GM19328 (cell line): ENCODE results near the gene PTPRG.
"Not testable (repeated sequence)": the region's sequence is repeated elsewhere in the genome, so short reads cannot be mapped to it uniquely, and the experiment has no call there.

Experiments used
- ATAC-seq: cut with Tn5 transposase; IDR thresholded peaks from one replicate; pipeline ENCODE4 v1.9.1; 2021; ENCODE audit warnings: mild to moderate bottlenecking, moderate library complexity; ENCODE audit not compliant: unreplicated experiment

The PTPRG gene

DNA sequence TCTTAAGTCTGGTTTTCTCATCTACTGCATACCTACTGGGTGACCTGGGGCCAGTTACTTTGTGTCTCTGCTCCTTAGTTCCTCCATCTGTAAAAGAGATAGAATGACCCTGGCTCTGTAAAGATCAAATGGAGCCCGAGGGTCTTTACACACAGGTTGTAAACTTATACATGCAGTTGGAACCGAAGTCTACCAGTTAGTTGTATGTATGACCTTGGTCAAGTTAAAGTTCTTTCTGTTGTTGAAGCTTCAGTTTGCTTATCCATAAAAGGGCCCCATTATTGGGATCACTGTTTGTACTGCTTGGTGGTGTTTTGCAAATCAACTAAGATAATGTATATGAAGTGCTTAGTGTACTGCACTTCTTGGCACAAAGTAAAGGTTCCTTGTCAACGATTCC is 186.9 kb downstream of the PTPRG start:
- no peak for ATAC-seq

DNA sequence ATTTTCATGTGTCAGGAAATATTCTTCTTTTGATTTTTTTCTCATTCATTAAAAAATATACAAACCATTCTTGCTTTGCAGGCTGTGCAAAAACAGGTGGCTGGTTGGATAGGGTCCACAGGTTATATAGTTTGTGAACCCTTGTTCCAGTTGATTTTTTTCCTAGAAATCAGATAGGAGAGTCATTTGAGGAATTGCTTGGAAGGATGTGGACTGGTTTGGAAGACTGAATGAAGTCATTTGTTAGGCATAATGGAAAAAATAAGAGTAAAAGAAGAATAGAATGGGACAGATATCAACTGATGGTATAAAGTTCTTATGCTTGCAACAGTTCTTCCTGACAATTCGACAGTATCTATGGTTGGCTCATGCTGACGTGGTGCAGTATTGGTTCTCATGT is 189.4 kb downstream of the PTPRG start:
- ATAC-seq = no peak

DNA sequence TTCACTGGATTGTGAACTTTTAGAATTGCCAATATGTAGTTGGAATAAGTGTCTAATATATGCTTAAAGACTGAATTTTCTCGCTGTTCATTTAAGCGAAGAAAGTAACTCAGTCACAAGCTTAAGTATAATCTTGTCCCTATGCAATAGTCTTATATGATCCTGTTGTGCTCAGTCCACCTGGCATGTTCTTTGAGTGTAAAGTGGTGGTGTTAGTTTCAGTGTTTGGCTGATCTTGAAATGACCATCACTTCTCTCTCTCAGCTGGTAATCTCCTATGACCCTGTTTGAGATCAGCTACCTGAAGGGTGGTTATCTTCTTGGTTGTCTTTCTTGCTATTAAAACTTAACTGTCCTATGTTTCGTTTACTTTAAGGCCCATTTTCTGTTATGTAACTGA is 197.5 kb downstream of the PTPRG start:
- ATAC-seq = no peak

DNA sequence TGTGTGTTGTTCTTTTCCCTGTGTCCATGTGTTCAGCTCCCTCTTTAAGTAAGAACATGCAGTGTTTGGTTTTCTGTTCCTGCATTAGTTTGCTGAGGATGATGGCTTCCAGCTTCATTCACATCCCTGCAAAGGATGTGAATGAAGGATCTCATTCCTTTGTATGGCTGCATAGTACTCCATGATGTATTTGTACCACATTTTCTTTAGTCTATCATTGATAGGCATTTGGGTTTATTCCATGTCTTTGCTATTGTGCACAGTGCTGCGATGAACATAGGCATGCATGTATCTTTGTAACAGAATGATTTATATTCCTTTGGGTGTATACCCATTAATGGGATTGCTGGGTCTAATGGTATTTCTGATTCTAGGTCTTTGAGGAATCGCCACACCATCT is 199.4 kb downstream of the PTPRG start:
- ATAC-seq = not testable (repeated sequence)

DNA sequence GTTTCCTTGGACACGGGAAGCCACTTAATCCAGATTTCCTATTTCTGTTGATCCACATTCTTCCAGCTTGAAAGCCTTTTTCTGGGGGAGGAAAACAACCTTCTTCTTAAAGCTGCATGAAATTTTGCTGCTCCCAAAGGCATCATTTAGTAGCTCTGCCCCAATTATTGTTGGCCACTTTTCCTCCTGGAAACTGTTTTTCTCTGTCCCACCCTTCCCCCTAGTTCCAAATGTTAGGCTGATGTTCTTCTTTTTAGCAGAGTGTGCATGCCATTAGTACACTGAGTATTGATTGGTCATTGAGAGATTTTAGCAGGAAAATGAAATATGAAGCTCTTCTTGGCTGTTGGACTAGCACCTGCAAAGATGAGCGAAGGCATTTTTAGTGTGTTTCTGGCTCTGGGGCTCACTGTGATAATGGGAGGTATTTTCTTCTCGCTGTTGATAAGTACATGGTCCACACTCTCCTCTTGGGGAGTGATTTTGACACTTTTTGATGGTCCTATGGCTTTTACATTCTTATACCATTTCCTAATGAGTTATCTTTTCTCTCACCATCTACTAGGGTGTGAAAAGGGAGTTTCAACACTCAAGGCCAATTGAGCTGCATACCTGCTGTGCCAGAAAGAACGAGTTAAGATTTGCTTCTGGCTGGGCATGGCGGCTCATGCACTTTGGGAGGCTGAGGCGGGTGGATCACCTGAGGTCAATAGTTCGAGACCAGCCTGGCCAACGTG is 200.5 kb downstream of the PTPRG start:
- ATAC-seq = no peak

DNA sequence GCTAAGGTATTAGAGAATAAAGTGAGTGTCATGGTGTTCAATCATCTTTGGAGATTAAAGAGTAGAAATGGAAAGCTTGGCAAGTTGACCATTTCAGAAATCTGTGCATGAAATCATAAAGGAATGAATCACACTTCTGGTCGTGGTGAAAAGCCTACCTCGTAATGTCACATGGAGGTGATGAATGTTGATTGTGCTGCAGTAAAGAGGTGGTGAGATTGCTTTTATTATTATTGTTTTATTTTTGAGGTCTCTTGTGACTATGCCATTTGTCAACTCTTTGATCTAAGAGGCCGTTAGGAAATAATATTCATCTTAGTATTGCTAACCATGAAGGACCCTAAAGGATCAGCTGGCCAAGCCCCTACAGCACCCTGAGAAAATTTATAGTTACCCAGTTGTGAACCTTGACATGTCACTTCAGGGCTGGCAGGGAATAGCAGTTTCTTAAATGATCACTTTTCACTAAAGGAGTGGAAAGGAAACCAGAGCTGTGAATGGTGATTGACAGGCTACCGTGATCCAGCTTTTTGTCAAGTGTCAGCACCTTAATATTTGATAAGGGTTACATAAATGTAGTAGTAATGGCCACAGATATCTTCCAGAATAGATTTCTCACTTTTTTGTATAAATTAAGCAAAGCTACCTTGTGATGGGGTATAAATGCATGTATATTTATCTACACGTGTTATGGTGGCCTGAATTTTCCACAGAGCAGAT is 203.9 kb downstream of the PTPRG start:
- ATAC-seq = no peak

DNA sequence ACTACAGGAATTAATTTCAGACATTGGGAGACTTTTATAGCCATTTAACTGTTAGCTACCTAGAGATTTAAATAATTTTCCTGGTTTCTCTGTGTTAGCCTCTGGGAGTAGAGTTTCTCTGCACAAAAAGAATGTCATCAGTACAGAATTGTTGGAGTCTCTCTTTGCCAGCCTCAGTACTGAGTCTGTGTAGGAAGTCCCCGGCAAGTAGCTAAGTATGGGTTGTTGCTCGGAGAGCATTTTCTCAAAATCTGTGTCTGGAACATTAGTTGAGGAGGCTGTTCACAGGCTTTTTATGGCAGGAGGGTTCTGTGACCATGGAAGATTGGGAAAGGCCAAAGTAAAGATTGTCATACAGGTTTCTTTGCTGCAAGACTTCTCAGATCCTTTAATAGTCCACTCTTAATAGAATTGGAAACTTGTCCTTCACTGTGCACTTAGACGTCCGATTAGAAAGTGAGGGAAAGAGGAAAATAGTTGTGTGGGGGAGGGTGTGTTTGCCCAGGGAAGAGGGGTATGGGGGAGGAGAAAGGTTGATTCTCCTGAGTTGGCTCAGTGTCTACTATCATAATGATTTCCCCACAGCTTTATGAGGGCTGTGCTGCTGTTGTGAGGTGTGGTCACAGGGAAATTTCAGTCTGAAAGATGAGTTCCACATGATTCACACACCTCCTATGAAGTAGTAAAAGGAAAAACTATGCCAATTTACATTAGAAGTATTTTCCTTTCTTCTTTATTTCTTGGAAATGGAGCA is 207.1 kb downstream of the PTPRG start:
- no peak for ATAC-seq

DNA sequence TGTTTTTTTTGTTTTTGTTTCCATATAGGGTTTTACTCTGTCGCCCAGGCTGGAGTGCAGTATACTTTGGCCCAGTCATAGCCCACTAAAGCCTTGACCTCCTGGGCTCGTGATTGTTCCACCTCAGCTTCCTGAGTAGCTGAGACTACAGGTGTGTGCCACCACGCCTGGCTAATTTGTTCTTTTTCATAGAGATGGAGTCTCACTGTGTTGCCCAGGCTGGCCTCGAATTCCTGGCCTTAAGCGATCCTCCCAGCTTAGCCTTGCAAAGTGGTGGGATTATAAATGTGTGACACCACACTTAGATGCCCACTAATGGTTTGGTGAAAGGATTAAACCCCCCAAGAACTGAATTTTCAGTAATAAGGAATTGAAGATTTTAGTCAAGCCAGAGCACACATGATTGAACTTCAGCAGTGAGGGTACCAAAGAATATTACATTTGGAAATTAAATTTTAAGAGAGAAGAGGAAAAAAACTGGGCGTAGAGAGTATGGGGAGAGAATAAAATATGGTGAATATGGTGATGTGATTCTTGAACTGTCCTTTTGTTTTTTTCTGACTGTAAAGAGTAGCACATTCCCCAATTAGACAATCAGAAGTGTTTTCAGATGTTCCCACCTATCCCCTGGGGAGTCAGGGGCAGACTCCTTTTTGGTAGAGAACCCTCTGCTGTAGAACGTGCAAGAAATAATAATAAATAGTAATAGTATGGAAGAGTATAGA is 208.1 kb downstream of the PTPRG start:
- no peak for ATAC-seq

DNA sequence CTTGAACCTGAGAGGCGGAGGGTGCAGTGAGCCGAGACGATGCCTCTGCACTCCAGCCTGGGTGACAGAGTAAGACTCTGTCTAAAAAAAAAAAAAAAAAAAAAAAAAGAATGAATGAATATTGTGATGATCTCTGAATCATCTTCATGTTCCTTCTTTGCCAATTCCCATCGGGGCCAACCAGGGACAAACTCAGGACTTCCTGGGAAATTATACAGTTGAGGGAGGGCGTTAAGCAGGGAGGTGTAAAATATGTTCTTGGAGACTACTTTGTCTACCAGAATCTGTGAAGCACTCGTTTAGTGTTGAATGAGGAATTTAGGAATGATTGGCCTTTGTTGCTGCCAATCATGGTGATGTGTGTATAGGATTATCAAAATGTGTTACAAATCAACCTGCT is 210.6 kb downstream of the PTPRG start:
- ATAC-seq = no peak

DNA sequence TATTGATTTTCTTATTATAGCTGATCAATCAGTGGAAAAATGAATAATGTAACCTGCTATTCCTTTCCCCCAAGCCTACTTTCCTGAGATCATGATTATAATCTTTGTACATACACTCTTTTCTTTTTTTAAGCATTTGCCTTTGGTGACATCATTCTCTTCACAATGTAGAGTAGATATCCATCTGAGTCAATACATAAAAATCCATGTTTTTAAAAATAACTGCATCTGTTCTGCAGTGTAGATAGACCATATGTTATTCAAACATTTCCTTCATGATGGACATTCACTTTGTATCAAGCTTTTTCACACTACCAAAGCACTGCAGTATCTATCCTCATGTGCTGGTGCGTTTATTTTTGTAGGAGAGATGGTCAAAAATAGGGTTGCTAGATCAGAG is 211.1 kb downstream of the PTPRG start:
- no peak for ATAC-seq

DNA sequence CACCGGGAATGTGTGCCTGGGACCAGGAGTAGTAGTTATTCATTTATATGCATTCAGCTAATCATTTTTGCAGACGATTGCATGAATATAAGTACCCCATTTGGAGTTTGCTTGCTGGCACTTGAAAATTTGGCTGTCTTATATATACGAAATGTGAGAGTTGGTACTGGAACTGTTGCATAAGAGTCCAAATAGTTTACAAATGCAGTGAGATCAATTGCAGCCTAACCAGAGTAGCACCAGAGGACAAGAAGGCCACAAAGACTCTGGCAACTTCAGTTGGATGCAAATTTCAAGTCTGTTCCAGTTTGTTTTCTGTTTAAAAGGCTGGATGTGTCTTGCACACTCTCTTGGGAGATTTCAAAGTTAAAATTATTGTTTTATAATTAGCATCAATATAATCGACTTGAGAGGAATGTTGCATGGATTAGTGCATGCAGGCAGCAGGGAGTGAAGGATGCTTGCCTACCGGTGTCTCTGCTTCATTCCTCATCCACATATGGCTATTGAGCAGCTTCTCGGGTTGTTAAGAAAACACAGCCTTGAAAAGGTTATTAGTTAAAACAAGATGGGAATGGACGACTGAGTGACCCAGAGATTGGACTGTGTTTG is 213.0 kb downstream of the PTPRG start:
- ATAC-seq = no peak

DNA sequence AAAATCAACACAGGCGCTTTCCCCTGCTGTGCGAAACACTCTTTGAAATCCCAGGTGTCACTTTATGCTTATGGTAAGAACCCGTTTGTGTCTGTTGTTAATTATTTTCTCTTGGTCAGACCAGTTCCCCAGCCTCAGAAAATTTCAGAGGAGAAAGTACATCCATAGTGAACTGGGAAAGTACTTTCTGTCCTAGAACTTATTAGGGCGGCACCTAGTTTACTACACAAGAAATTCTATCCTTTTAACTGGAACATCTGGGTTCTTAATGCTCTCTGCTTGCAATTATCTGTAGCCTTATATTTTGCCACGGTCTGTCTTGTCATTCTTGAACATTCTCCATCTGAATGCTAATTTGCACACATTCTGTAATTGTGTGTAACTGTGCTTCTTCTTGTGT is 215.0 kb downstream of the PTPRG start:
- ATAC-seq = no peak

DNA sequence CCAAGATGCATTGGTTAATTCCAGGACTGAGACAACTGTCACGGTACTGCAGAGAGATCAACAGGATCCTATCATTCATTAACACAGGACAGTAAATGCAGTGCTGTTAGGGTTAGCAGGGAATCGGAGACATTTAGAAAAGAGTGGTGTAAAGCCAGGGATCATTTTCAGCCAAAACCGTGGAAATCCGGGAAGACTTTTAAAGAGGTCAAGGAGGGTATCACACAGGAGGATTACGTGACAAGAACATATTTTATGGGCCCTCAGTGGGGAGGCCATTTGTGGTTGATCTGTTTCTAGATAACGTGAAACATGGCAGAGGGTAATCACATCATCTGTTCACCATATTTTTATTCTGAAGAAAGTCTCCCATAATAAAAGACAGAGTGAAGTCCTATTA is 216.1 kb downstream of the PTPRG start:
- no peak for ATAC-seq

DNA sequence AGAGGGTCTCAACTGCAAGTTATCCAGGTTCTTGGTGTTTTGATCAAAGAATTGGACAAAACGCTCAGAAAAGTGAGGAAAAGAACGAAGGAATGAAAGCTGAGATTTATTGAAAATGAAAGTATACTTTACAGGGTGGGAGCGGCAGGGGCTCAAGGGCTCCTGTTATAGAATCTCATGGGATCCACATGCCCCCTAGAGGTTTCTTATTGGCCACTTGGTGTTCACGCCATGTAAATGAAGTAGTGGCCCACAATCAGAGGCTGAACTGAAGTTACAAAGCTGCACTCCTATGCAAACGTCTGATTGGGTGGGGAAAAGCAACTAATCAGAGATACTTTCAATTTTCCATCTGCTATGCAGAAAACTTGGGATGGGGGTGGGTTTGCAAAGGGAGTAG is 216.7 kb downstream of the PTPRG start:
- ATAC-seq = no peak

DNA sequence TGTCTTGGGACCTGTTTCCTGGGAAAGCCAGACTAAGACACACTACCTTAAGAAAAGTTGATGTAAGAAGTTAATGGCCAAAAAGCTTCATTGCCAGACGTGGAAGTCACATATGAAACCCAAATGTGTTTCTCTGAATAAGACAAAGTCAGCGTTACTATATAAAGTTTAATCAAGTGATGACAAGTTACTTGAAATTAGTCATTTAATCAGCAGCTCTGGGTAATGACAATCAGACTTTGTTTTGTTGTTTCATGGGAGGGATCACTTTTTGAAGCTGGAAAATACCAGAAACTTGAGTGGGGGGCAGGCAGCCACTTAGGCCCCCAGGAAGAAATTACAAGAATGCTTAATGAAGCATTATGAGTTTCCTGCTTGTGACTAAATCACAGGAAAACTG is 218.6 kb downstream of the PTPRG start:
- no peak for ATAC-seq

DNA sequence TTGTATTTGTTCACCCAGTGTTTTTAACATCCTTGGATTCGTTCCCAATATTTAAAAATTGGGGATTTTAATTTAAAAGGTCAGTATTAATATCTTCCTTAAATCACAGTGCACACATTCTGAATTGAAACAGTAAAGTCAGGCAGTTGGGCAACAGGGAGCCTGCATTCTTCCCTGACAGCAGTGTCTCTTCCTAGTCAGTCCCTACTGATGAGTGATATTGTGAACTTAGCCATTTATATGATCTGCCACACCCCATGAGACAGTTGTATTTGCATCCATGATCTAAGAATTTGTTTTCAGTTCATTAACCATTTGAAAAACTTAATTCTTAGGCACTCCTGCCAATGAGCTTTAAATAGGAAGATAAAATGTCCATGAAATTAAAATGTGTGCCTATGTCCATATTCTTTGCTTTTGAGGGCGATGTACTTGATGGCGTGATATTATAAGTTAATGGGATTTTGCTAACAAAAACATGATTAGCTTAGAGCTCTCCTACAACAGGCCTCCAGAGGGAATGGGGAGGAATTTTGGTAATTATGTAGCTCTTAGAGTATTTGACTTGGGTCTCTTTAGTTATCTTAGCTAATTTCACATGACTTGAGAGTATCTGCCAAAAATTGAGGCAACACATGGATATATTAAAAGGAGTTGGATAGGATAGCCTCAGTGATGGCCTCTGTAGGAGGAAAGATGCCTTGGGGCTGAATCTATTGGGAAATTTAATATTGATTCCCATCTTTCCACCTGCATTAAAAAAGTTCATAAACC is 219.3 kb downstream of the PTPRG start:
- ATAC-seq = no peak

DNA sequence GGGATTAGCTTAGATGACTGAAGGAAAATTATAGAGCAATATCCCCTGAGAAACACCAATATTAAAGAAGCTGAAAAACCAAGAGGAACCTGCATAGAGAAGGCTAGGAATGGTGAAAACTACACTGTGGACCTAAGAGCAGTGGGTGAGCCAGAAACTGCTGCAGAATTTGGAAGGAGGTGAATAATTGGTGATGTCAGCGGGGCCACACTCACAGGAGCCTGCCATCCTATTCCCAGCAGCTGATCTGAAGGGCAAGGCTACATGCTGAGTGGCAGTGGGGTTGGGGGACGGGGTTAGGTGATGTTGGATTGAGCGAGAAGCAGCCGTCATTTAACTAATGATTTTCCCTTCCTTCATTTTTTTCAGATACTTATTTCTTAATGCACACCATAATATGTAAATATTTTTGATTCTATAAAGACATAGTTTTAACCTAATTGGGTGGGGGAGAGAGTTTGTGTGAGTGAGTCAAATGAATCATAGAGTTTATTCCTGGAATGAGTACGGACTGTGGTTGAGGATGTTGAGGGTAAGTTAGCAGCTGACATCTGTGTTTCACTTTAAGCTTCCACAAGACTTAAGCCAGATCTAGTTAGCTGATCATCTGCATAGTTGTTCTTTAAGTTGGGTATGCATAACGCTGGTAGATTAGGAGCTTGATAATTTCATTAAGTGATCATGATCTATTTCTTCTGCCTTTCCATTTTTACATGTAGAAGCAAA is 222.8 kb downstream of the PTPRG start:
- ATAC-seq = no peak

DNA sequence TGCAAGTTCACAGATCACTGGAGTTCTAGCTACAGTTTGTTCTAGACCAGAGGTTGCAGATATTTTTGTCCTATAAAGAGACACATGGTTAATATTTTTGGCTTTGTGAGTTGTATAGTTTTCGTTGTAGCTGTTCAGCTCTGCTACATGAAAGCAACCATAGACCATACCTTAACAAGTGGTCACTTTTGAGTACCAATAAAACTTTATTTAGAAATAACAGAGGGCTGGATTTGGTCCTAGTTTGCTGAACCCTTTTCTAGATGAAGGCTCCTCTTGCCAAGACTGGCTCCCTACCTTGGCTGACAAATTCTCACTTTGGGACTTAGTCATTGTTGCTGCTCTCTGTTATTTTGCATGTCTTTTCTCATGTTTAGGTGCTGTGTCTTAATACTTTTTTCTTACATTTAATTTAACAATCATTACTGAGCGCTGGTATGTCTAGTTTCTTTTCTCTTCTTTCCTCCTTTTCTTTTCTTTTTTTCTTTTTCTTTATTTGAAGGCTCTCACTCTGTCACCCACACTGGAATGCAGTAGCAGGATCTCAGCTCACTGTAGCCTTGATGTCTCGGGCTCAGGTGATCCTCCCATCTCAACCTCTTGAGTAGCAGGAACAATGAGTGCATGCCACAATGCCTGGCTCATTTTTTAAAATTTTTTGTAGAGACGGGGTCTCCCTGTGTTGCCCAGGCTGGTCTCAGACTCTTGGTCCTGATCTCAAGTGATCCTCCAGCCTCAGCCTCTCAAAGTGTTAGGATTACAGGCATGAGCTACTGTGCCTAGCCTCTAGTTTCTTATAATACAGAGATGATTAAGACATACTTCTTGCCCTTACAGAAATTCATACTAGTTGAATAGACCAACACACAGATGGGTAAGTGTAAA is 227.5 kb downstream of the PTPRG start:
- ATAC-seq = no peak
